ENCODE measurements around the gene RBMS3.

DNA sequence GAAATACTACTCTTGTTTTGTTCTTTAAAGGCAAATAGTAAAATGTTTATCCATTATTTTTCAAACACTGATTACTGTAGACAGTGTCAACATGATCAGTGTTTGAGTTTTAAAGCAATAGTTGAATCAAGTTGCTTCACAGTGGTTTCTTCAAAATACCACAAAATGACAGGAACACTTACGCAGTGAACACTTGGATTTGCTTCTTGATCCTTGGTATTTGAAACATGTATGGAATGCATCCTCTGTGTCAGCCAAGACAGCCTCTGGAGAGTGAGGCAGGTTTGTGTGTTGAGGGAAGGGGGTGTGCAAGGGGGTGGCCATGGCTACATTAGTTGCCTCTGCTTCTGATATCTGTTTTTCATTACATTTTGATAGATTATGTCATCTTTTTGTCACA lies 413.0 kb downstream of the RBMS3 start:
- TF ChIP-seq, protein P1, sequence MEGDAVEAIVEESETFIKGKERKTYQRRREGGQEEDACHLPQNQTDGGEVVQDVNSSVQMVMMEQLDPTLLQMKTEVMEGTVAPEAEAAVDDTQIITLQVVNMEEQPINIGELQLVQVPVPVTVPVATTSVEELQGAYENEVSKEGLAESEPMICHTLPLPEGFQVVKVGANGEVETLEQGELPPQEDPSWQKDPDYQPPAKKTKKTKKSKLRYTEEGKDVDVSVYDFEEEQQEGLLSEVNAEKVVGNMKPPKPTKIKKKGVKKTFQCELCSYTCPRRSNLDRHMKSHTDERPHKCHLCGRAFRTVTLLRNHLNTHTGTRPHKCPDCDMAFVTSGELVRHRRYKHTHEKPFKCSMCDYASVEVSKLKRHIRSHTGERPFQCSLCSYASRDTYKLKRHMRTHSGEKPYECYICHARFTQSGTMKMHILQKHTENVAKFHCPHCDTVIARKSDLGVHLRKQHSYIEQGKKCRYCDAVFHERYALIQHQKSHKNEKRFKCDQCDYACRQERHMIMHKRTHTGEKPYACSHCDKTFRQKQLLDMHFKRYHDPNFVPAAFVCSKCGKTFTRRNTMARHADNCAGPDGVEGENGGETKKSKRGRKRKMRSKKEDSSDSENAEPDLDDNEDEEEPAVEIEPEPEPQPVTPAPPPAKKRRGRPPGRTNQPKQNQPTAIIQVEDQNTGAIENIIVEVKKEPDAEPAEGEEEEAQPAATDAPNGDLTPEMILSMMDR (IDR thresholded peaks at IDR 0.05), result no peak
- TF ChIP-seq POLR2AphosphoS5 (IDR thresholded peaks at IDR 0.05) (peak; percentile 39), POLR2A (IDR thresholded peaks at IDR 0.05) (no peak)
